ENCODE results near the gene C6orf47.

DNA sequence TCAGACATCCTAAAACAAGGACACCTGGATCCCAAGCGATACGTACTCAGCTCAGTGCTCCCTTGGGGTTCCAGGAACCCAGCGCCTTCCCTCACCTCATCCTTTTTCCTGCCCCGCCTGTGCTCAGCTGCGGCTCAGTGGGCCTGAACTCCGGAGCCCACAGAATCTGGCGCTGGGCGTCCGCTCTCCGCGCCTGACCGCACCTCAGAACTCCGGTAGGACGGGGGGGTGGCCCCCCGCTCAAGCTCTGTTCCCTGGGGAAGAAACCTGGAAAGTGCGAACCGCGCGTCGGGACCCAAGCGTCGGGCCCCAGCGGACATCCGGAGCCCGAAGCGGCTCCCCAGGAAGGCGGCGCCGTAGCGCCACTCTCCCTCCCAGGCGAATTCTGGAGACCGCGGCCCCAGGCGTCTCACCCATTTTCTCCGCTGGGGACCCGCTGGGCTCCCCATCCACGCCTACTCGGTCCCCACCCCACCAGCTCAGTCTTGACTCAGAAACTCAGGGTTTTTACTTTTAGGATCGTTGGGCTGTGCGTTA is 20.6 kb upstream of the C6orf47 start:
- TF ChIP-seq EZH2phosphoT487 (IDR thresholded peaks at IDR 0.05; ENCODE audit: insufficient read depth, low read depth), result no peak
- no peak for TF ChIP-seq EZH2 (IDR thresholded peaks at IDR 0.05; ENCODE audit: insufficient read depth, poor library complexity, severe bottlenecking)

Data from GM23248 (cell line).